OCI-LY1 (cell line): ENCODE results near the gene TYSND1.

Source experiments
- H2AFZ ChIP-seq: fragments of 200-600 bp; sonication (generic), shearing (Covaris generic); 2 replicates; pipeline ENCODE4 v1.6.0; 2014; ENCODE audit warnings: antibody characterized with exemption, mild to moderate bottlenecking, low read length
- H3F3A ChIP-seq: fragments of 200-600 bp; sonication (generic), shearing (Covaris generic); 2 replicates; pipeline ENCODE4 v1.6.0; 2014; ENCODE audit warnings: mild to moderate bottlenecking, antibody characterized with exemption, low read length, moderate library complexity; ENCODE audit not compliant: insufficient read depth
- H3K27ac ChIP-seq: fragments of 200-600 bp; sonication (generic); 2 replicates; pipeline ENCODE4 v1.5.1; 2014; ENCODE audit warnings: low read length, mixed run types, mild to moderate bottlenecking, low read depth; ENCODE audit not compliant: poor library complexity, severe bottlenecking
- H3K27me3 ChIP-seq: fragments of 200-600 bp; sonication (generic); 2 replicates; pipeline ENCODE4 v1.6.0; 2014; ENCODE audit warnings: antibody characterized with exemption, mild to moderate bottlenecking, low read length, moderate library complexity; ENCODE audit not compliant: insufficient read depth
- H3K36me3 ChIP-seq: fragments of 200-600 bp; sonication (generic); 2 replicates; pipeline ENCODE4 v1.6.1; 2014; ENCODE audit warnings: mild to moderate bottlenecking, antibody characterized with exemption, low read length, moderate library complexity, mixed read lengths; ENCODE audit not compliant: insufficient read depth
- H3K4me1 ChIP-seq: fragments of 200-600 bp; sonication (generic); 2 replicates; pipeline ENCODE4 v1.5.1; 2014; ENCODE audit warnings: mild to moderate bottlenecking, low read length, moderate library complexity; ENCODE audit not compliant: insufficient read depth, severe bottlenecking
- H3K4me2 ChIP-seq: fragments of 200-600 bp; sonication (generic), shearing (Covaris generic); 2 replicates; pipeline ENCODE4 v1.6.1; 2014; ENCODE audit warnings: low read length
- H3K4me3 ChIP-seq: fragments of 200-600 bp; sonication (generic); 2 replicates; pipeline ENCODE4 v1.5.1; 2014; ENCODE audit warnings: low read length, low read depth, mild to moderate bottlenecking, mixed read lengths; ENCODE audit not compliant: poor library complexity, severe bottlenecking
- H3K79me2 ChIP-seq: fragments of 200-600 bp; shearing (Covaris generic); 2 replicates; pipeline ENCODE4 v1.6.1; 2016; ENCODE audit warnings: mixed run types, low read length, mixed read lengths; ENCODE audit not compliant: insufficient read depth
- H3K9ac ChIP-seq: fragments of 200-600 bp; sonication (generic), shearing (Covaris generic); 2 replicates; pipeline ENCODE4 v1.6.1; 2014; ENCODE audit warnings: mild to moderate bottlenecking, low read length, mixed read lengths
- H3K9me2 ChIP-seq: fragments of 200-600 bp; sonication (generic), shearing (Covaris generic); 2 replicates; pipeline ENCODE4 v1.6.1; 2014; ENCODE audit warnings: low read depth, mild to moderate bottlenecking, low read length, mixed read lengths
- H3K9me3 ChIP-seq: fragments of 200-600 bp; shearing (Covaris generic); 2 replicates; pipeline ENCODE4 v1.6.1; 2014; ENCODE audit warnings: low read length, mixed read lengths
- H4K20me1 ChIP-seq: fragments of 200-600 bp; sonication (generic), shearing (Covaris generic); 2 replicates; pipeline ENCODE4 v1.6.0; 2016; ENCODE audit warnings: mild to moderate bottlenecking, low read length; ENCODE audit not compliant: insufficient read depth
- CTCF ChIP-seq: fragments of 200-600 bp; sonication (generic), shearing (Covaris generic); IDR thresholded peaks from 2 replicates; pipeline ENCODE4 v1.5.1; 2017; ENCODE audit warnings: mild to moderate bottlenecking, antibody characterized with exemption, low read length, moderate library complexity, mixed read lengths
- EZH2 ChIP-seq: fragments of 200-600 bp; sonication (generic), shearing (Covaris generic); IDR thresholded peaks from 2 replicates; pipeline ENCODE4 v1.8.0; 2017; ENCODE audit warnings: borderline replicate concordance, mixed run types, mild to moderate bottlenecking, antibody characterized with exemption, low read length, moderate library complexity, mixed read lengths

TYSND1 gene

DNA sequence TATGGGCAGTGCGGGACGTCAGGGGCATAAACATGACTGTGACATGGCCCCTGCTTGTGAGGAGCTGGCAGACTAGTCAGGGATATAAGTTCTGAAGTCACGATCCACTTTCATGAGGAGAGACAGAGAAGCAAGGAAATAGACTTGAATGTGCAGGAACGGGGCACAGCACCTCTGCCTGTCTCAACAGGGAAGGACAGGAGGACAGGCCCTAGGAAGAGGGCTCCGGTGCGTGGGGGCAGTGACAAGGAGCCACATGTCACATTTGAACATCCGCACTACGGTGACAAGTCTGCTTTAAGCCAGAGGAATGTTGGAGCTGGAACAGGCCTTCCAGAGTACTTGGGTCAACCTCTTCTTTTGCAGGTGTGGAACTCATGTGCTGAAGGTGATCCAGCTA lies 43.6 kb upstream of the TYSND1 start:
- H3K9ac ChIP-seq: no peak overlapping the region
- no peaks in the 10 kb centered on the region for H3K4me1 ChIP-seq
- TF ChIP-seq CTCF (no peak), EZH2 (no peak)
- no peaks in the 10 kb centered on the region for H3K79me2 ChIP-seq
- H2AFZ ChIP-seq: no peak overlapping the region
- H3F3A ChIP-seq: no peaks in the 10 kb centered on the region
- H3K27ac ChIP-seq: no peak overlapping the region
- H3K9me2 ChIP-seq: no peaks in the 10 kb centered on the region
- no peaks in the 10 kb centered on the region for H4K20me1 ChIP-seq
- no peaks in the 10 kb centered on the region for H3K36me3 ChIP-seq
- no peak overlapping the region for H3K4me3 ChIP-seq
- H3K9me3 ChIP-seq: no peaks in the 10 kb centered on the region
- H3K27me3 ChIP-seq: no peaks in the 10 kb centered on the region
- no peak overlapping the region for H3K4me2 ChIP-seq

- no peaks in the 10 kb centered on the region for H3K9me2 ChIP-seq
- no peaks in the 10 kb centered on the region for H3K79me2 ChIP-seq
- H3K4me2 ChIP-seq: no peak overlapping the region
- no peaks in the 10 kb centered on the region for H3K36me3 ChIP-seq
- no peaks in the 10 kb centered on the region for H3K4me1 ChIP-seq
- H2AFZ ChIP-seq: no peak overlapping the region
- no peak overlapping the region for H3K27ac ChIP-seq
- H3K9ac ChIP-seq: no peak overlapping the region
- TF ChIP-seq CTCF (no peak), EZH2 (no peak)
- H3K4me3 ChIP-seq: no peak overlapping the region
- H3F3A ChIP-seq: no peaks in the 10 kb centered on the region
- H3K9me3 ChIP-seq: no peaks in the 10 kb centered on the region
- H4K20me1 ChIP-seq: no peaks in the 10 kb centered on the region
- no peaks in the 10 kb centered on the region for H3K27me3 ChIP-seq
Observed at GRCh38 chr10:70188768-70189167, 42.3 kb upstream of the TYSND1 start.

- Histone ChIP-seq H3F3A (no peaks in the 10 kb centered on the region), H3K9me3 (no peaks in the 10 kb centered on the region), H3K4me3 (no peak overlapping the region), H3K27me3 (no peaks in the 10 kb centered on the region), H2AFZ (no peak overlapping the region), H3K4me2 (no peak overlapping the region), H3K27ac (no peak overlapping the region), H3K9me2 (no peaks in the 10 kb centered on the region), H3K9ac (no peak overlapping the region), H4K20me1 (no peaks in the 10 kb centered on the region), H3K4me1 (no peaks in the 10 kb centered on the region), H3K36me3 (no peaks in the 10 kb centered on the region), H3K79me2 (no peaks in the 10 kb centered on the region)
- TF ChIP-seq CTCF (no peak), EZH2 (no peak)
Observed at GRCh38 chr10:70186571-70186970, 40.1 kb upstream of the TYSND1 start.
